ENCODE results near the gene RIMBP2.

Gene RIMBP2

DNA sequence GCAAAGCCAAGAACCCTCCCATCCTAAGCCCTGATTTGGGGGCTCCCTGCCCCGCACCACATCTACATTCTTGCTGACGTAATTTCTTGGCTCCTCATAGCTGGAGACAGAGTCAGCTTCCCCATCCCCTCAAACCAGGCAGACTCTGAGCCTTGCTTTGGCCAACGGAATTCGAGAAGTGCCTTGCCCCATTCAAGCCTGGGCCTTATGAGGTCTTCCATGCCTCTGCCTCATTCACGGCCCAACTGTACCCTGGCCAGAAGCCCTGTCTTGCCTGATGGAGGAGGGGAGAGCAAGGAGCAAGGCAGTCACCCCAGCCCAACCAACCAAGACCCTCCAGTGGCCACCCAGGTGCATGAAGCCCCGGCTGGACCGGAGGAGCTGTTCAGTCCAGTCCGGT, 214.3 kb downstream of the RIMBP2 start:
- no peak for DNase-seq (ENCODE audit: low read depth)

DNA sequence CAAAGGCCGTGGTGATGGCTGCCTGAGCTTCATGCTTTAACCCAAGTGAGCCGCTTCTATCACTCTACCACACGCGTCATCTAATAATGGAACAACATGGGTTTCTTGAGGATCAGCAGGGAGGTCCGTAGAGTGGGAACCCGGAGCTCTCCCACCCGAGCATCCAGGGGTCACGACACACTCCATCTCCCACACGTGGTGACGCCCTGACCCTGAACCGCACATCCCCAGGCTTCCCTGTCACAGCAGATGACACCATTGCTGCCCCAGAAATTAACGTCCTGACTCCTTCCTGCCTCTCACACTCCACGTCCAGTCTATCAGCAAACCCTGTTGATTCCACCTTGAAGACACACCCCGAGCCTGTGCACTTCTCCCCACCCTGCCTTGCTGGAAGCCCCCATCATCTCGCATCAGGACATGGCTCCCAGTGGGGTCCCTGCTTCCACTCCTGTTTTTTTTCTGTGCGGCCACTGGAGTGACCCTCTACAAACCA, 215.2 kb downstream of the RIMBP2 start:
- DNase-seq (ENCODE audit: low read depth): no peak

DNA sequence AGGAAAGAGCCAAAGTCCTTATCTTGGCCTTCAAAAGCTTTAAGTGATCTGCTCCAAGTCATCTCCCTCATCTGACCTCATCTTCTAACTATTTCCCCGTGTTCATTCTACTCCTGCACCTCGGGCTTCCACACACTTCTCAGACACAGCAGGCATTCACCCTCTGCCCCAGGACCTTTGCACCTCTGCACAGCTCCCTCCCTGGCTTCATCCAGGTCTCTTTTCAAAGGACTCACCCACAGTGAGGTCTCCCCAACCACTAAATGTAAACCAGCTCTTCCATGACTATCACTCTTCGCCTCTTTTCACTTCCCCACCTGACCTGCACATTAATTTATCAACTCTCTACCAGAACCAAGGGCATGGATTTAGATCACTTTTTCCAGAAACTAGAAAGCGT, 216.6 kb downstream of the RIMBP2 start:
- no peak for DNase-seq (ENCODE audit: low read depth)

DNA sequence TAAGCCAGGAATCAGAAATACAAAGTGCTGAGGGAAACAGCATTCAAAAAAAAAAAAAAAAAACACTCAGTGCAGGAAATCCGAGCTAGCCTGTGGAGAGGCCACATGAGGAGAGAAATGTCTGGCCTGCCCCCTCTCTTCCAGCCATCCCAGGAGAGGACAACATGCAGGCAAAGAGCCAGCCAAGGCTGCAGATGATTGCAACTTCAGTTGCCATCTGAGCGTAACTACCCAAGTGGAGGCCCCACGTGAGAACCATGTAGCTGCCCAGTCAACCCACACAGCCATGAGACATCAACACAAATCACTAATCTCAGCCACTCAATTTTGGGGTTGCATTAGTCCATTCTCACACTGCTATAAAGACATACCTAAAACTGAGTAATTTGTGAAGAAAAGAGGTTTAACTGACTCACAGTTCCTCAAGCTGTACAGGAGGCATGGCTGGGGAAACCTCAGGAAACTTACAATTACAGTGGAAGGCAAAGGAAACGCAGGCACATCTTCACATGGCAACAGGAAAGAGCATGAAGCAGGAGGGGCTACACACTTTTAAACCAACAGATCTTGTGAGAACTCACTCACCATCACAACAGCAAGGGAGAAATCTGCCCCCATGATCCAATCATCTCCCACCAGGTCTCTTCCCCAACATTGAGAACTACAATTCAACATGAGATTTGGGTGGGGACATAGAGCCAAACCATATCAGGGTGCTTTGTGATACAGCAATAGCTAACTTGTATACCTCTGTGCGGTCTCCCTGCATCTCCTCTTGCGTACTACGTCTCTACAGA, 217.3 kb downstream of the RIMBP2 start:
- DNase-seq (ENCODE audit: low read depth): no peak

DNA sequence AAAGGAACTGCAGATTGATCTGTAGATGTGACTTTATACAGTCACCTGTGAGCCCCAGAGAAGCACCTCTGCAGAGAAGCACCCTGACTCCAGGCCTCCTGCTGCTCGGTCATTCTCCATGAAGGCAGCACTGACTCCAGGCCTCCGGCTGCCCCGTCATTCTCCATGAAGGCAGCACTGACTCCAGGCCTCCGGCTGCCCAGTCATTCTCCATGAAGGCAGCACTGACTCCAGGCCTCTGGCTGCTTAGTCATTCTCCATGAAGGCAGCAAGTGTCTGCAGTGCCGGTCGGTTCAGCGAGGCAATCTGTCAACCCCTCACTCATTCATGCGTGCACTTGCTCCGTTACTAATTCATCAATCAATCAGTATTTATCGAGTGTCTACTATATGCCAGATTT, 218.1 kb downstream of the RIMBP2 start:
- no peak for DNase-seq (ENCODE audit: low read depth)

DNA sequence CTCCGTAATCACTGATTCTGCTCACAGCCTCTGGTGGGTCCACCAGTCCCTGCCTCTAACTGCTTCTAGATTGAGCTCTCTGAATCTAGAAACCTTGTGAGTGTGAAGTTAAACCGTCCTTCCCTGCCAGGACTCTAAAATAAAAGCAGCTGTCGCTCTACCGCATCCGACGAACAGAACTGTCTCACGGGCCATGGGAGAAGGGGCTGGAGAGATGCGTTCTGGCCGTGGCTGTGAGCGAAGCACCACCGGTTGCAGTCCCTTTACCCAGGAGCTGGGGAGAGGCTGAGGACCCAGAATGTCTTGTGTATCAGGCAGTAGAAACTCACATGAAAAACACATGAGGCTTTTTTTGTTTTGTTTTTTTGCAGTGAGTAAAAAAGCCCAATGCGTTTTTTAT, 218.8 kb downstream of the RIMBP2 start:
- DNase-seq (ENCODE audit: low read depth): no peak

DNA sequence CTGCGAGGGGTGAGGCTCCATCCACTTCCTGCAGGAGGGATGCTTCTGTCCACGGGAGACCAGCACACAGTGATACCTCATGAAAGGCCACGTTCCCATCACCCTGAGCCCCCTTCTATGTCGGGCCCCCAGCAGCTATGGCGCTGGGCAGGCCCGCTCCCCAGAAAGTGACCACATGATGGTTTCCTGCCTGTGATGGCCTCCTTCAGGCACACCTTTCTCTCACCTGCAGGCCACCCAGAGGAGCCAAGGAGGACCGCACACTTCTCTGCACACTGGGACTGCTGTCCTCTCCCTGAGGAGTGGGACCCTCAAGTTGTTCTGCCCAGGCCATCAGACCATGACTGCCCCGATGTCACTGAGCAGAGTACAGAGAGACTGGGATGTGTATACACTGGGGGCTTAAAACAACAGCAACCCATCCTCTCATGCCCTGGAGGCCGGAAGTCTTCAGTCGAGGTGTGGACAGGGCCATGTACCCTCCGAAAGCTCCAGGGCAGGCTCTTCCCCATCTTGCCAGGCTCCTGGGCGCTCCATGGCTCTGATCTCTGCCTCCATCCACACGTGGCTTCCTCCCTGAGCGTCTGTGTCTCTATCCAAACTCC, 219.5 kb downstream of the RIMBP2 start:
- no peak for DNase-seq (ENCODE audit: low read depth)

DNA sequence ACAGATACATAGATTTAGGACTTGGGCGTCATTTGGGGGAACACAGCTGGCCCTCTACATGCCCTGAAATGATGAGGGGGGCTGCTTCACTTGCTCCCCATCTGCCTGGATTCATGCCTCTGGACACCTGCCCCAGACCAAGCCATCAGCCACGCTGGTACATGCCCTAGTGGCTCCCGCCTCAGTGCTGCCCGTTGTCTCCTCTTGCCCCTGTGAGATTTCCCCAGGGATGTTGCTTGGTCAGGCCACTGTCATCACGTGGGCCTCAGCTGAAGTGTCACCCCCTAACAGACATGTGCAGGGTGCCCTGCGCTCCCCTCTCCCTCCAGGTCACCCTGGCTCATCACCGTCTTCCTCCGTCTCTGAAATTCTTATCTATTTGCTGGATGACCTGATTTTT, 220.9 kb downstream of the RIMBP2 start:
- no peak for DNase-seq (ENCODE audit: low read depth)

DNA sequence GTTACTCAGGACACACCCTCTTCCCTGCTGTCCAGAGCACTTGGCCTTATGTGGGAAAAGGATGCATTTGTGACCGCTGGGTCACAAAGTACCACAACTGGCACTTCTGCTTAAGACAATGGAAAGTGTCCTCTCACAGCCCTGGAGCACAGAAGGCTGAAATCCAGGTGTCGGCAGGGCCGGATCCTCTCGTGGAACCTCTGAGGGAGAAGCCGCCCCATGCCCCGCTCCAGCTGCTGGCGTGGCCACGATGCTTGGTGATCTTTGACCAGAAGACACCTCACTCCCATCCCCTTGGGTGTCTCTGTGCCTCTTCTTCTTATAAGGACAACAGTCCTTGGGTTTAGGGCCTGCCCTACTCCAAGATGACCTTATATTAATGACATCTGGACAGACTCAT, 221.4 kb downstream of the RIMBP2 start:
- no peak for DNase-seq (ENCODE audit: low read depth)

DNA sequence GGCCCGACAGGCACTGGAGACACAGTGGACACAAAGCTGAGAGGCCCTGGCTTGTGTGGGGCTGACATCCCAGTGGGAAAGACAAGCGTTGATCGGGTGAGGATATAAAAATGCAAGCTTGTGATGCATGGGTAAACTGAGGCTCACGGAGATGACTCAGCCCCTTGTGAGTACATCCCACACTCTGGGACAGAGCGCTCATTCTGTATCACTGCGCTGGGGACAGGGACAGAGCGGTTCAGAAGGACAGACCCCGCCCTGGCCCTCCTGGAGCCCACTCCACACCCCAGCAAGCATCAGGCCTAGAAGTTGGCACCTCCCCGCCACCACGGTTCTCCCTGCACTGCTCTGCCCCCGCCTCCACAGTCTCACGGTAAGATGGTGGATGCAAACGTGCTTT, 222.1 kb downstream of the RIMBP2 start:
- DNase-seq (ENCODE audit: low read depth): no peak

DNA sequence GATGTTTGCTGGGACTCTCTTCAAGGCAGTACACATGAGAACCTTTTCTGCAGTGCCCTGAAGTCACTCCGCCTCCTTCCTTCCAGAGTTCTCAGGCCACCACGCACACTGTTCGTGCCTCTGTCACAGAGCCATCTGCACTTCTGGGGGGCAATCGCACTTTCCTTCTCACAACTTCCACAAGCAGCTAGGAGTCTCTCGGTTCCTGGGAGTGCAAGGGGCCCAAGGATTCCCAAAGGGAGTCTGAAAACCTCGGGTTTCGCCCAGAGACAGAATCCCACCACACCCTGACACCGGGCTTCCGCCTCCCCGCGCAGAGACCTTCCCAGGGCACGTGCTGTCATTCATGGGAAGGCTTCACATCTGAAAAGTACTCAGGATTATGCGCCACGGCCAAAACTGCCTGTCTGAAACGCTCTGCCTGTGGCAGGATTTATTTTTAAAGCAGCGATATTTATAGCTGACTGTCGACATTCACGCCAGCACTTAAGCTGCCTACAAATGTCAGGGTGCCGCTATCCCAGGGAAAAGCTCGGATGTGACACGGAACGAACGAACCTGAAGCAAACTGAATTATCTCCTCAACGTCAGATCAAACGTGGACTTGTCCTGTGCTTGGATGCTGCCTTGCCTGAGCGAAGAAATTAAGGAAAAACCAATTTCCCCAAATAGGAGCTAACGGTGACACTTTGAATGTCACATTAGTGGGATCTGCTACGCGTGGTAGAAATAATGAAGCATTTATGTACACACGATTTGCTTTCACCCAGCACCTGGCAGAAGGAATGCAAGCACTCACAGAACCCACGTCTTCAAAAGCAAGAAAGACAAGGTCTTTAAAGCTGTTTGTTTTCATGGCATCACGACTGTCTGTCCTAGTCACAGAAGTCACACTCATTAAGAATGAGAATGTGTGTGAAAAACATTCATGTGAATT, 224.4 kb downstream of the RIMBP2 start:
- no peak for DNase-seq (ENCODE audit: low read depth)

DNA sequence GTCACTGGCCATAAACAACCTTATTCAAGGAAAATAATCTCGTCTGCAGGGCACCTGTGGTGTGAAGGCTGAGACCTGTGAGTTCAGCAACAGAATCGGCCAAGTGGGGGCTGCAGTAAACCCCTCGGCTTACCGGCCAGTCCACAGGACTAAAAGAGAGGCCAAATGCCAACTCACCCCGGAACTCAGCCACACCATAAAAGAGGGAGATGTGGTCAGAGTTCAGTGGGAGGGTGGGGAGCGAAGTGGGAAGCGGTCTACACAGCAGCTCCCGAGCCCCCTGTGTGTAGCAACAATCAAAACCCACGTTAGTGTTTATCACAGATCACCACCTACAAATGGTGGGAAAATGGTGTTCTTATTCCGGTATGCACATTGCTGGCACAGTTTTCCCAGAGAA, 225.4 kb downstream of the RIMBP2 start:
- DNase-seq (ENCODE audit: low read depth): no peak

DNA sequence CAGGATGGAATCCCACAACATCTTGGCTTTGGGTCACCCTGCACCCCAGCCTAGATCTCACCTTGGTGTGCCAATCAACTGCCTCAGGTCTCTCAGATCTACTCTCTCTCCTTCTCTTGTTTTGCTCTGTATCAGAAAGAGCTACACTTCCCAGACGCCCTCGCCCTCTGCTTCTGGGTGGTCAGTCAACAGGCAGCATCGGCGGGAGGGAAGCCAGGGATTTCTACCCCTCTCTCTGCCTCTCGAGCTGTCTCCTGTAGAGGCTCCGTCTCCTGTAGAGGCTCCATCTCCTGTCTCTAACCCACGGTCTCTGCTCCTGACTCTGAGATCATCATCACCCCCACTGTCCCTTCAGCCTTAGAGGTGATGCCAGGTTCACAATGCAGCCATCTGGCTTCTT, 226.8 kb downstream of the RIMBP2 start:
- DNase-seq (ENCODE audit: low read depth): no peak

DNA sequence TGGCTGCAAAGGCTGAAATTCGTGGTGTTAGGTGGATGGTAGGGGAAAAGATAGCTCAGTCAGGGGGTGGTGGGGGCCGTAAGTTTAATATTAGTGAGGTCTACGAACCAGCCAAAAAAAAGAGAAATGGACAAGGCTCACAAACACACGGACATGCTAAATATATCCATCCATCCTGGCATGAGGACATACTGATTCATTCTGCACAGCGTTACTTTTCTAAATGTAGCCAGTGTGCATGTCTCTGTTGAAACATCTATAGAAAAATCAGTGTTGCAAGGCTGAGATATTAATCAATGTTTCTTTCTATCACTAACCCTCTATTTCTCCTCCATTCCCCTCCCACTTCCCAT, 227.8 kb downstream of the RIMBP2 start:
- no peak for DNase-seq (ENCODE audit: low read depth)

DNA sequence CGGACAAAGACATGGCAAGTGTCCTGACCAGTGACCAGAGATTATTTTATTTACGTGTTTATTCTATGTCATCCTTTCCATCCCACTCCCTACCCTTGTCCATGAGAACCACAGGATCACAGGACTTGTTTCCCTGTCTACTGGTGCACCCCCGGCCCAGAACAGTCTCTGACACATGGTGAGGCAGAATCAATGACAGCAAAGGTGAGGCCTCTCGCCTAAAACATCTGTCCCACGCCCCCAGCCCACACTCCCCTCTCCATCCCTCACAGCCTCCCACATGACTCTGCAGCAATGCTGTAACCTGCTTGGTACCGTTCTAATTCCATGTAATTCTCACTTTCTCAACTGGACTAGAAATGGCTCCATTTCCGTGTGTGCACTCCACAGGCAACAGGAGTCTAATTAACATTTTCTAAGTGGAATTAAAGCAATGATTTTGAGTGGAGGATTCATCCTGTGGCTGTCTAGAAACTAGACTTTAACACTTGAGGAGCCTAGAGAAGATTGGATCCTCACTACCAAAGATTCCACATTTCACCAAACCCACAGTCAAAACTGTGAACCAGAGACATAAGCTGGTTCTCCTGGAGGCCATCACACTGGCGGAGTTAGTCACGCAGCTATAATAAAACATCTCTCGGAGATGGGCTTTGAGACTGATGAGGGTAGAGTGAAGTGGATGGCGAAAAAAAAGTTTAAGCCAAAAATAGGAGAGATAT, 228.3 kb downstream of the RIMBP2 start:
- DNase-seq (ENCODE audit: low read depth): no peak

DNA sequence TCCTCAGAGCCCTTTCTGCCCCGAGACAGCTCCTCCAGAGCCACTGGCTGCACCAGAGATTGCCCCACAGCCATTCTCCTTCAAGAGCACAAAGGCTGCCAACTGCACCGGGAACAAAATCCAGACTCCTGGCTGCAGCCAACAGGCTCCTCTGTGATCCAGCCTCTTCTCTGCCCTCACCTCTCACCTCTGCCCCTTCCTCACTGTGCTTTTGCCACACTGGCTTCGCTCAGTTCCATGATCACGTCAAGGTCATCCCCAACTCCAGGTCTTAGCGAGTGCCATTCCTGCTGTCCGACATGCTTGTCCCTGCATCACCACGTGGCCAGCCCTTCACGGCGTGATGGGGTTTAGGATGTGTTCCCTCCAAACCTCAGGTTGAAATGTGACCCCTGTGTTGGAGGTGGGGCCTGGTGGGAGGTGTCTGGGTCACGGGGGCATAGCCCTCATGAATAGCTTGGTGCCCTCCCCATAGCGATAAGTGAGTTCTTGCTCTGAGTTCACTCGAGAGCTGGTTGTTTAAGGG, 229.1 kb downstream of the RIMBP2 start:
- DNase-seq (ENCODE audit: low read depth): no peak

DNA sequence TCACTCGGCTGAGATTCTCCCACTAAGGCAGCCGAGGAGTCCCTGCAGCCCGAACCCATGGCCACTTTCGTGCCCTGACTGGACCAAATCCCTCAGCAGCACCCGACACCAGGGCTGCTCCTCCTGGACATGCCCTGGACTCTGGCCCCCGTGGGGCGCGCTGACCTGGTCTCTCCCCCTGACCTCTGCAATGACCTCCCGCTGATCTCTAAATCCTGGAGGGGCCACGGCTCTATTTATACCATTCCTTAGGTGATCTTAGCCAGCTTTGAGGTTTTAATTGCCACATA, 230.0 kb downstream of the RIMBP2 start:
- DNase-seq (ENCODE audit: low read depth): no peak

DNA sequence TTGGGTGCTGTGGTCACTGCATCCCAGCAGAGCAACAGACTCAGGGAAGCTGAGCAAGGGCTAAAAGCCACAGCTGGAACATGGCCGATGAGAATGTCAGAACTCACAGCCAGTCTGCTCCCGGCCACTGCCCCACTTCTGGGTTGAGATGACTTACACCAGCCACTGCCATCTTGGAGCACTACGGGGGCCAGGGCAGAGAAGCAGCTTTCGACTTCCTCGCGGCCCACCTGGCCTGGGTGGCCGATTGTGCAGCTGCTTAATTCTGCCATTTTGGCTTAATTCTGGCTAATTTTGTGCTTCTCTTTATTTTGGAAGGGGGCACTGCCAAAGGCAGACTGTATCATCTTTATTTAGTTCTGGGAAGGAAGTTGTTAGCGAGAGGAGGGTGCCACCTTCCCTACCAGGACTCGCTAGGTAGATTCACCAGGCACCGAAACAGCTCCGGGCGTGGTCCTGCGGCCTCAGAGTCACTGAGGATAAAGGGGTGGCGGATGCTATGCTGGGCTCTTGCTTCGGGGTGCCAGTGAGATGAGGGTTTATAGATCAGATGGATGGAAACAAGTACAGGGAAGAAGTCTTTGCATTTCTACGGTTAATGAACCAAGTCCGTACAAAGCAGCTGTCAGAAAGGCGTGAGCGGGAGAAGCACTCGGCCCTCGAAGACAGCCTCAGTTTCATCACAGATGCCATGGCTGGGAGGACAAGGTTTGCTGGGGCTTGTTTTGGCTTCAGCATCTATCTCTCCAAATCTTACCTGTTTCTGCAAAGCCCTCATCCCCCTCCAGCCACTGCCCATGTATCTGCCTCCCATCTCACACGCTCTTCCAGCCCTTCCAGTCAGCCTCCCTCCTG, 230.6 kb downstream of the RIMBP2 start:
- DNase-seq (ENCODE audit: low read depth): no peak

DNA sequence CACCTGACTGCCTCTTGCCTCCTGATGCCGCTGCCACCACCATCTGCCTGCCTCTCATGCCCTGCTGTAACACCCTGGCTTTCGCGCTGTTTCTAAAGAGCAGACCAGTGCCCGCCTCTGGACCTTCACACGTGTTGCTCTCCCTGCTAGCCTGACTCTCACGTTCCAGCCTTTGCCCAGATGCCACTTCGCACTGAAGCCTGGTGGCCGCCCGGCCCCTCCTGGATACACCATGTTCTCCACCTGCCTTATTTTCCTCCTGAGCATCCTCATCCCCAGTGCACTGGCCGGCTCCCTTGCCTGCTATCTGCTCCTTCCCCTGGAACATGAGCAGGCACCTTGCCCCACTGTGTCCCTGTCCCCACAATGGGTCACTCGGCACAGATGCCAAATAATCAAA, 231.9 kb downstream of the RIMBP2 start:
- no peak for DNase-seq (ENCODE audit: low read depth)

DNA sequence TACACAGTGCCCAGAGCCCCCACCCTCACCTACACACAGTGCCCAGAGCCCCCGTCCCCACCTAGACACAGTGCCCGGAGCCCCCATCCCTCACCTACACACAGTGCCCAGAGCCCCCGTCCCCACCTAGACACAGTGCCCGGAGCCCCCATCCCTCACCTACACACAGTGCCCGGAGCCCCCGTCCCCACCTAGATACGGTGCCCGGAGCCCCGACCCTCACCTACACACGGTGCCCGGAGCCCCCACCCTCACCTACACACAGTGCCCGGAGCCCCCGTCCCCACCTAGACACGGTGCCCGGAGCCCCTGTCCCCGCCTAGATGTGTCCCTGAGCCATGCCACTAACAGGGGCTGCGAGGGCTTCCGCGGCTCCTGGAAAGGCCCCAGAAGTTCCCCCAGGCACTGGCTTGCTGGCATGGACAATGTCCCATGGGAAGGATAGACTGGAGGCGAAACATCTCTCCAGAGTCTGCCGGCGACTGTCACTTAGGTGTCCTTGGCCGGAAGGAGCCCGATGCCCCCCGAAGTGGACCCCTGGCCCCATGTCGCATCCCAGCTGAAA, 232.4 kb downstream of the RIMBP2 start:
- no peak for DNase-seq (ENCODE audit: low read depth)

DNA sequence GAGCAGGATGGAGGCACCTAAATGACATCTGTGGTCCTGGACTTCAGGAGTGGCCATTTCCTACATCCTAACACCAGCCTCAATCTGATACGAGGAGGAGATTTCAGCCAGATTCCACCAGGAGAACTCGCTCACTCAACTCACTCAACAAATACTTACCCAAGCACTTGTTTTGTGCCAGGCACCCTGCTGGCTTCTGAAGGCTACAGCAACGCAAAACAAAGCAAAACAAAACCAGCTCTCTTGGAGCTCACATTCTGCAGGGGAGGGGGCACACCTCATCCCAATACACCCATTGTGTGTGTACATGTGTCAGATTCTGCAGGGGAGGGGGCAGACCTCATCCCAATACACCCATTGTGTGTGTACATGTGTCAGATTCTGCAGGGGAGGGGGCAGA, 233.7 kb downstream of the RIMBP2 start:
- DNase-seq (ENCODE audit: low read depth): no peak

Data from stimulated activated CD8-positive, alpha-beta memory T cell treated with anti-CD3 and anti-CD28 coated beads, Interleukin-15, amount 100 ng/mL, for 24 hours (primary cell).